ENCODE measurements around the gene LCE1F.

Gene LCE1F

DNA sequence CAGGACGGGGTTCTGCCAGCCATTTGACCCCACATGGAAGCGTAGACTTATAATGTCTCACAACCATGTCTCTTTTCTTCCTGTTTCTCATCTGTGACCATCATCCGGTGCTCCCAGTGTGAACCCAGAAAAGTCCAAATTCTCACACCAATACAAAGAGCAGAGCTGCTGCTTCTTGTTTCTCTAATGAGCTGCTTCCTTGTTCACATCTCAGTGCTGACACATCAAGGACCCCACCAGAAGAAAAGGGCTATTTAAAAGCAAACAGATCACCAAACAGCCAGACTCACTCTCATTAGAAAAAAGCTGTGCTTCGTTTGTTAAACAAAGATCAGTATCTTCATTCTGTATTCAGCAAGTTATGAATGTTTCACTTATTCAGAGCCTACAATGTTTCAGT, 20.7 kb downstream of the LCE1F start:
- TF ChIP-seq GABPA (IDR thresholded peaks at IDR 0.05; ENCODE audit: low read depth) = no peak
- DNase-seq (ENCODE audit: low read depth in 1 of 2, low spot score in 1 of 2) = no peak
- H3K4me3 ChIP-seq (replicated peaks; ENCODE audit: insufficient read depth, low read length) = no peak overlapping the region
- peaks cover 4% of the 10 kb centered on the region for H3K27me3 ChIP-seq (ENCODE audit: insufficient read depth, poor library complexity, severe bottlenecking)
- H3K27ac ChIP-seq (replicated peaks) = no peak overlapping the region

DNA sequence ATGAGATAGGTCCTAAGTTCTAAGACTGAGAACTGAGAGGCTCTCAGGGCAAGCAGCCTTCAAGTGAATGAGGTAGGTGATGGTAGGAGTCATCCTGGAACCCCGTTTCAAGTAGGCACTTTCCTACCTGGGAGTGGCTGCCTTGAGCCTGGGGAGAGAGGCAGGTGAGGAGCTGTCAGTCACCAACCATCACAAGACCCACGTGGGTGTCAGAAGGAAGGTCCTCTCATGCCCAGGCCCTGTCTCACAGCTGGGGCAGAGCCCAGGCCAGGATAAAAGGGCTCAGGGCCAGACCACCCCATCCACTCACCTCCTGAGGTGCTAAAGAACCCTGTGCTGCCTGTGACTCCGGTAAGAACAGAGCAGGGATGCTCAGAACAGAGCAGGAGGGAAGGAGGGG, 21.5 kb downstream of the LCE1F start, which contains the start of gene LCE1D:
Gene LCE1D, plus strand, starts transcription at position 301 of the 400 bp plus-strand sequence. CDS start 1,074 bp downstream, outside the sequence.
- Histone ChIP-seq H3K27me3 (ENCODE audit: insufficient read depth, poor library complexity, severe bottlenecking) (peaks cover 5% of the 10 kb centered on the region), H3K27ac (replicated peaks) (no peak within 1 kb of the TSS), H3K4me3 (replicated peaks; ENCODE audit: insufficient read depth, low read length) (no peak within 1 kb of the TSS)
- DNase-seq (ENCODE audit: low read depth in 1 of 2, low spot score in 1 of 2) = no peak
- TF ChIP-seq GABPA (IDR thresholded peaks at IDR 0.05; ENCODE audit: low read depth) (no peak), SPI1 (IDR thresholded peaks at IDR 0.05; ENCODE audit: borderline replicate concordance, low read depth) (no peak), POLR2AphosphoS5 (IDR thresholded peaks at IDR 0.05; ENCODE audit: low read depth) (no peak)
- TF ChIP-seq, protein P1, sequence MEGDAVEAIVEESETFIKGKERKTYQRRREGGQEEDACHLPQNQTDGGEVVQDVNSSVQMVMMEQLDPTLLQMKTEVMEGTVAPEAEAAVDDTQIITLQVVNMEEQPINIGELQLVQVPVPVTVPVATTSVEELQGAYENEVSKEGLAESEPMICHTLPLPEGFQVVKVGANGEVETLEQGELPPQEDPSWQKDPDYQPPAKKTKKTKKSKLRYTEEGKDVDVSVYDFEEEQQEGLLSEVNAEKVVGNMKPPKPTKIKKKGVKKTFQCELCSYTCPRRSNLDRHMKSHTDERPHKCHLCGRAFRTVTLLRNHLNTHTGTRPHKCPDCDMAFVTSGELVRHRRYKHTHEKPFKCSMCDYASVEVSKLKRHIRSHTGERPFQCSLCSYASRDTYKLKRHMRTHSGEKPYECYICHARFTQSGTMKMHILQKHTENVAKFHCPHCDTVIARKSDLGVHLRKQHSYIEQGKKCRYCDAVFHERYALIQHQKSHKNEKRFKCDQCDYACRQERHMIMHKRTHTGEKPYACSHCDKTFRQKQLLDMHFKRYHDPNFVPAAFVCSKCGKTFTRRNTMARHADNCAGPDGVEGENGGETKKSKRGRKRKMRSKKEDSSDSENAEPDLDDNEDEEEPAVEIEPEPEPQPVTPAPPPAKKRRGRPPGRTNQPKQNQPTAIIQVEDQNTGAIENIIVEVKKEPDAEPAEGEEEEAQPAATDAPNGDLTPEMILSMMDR (IDR thresholded peaks at IDR 0.05; ENCODE audit: insufficient read depth, low read length) = no peak
- TF ChIP-seq, protein P2, sequence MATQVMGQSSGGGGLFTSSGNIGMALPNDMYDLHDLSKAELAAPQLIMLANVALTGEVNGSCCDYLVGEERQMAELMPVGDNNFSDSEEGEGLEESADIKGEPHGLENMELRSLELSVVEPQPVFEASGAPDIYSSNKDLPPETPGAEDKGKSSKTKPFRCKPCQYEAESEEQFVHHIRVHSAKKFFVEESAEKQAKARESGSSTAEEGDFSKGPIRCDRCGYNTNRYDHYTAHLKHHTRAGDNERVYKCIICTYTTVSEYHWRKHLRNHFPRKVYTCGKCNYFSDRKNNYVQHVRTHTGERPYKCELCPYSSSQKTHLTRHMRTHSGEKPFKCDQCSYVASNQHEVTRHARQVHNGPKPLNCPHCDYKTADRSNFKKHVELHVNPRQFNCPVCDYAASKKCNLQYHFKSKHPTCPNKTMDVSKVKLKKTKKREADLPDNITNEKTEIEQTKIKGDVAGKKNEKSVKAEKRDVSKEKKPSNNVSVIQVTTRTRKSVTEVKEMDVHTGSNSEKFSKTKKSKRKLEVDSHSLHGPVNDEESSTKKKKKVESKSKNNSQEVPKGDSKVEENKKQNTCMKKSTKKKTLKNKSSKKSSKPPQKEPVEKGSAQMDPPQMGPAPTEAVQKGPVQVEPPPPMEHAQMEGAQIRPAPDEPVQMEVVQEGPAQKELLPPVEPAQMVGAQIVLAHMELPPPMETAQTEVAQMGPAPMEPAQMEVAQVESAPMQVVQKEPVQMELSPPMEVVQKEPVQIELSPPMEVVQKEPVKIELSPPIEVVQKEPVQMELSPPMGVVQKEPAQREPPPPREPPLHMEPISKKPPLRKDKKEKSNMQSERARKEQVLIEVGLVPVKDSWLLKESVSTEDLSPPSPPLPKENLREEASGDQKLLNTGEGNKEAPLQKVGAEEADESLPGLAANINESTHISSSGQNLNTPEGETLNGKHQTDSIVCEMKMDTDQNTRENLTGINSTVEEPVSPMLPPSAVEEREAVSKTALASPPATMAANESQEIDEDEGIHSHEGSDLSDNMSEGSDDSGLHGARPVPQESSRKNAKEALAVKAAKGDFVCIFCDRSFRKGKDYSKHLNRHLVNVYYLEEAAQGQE (IDR thresholded peaks at IDR 0.05; ENCODE audit: insufficient replicate concordance, low read depth) = no peak

DNA sequence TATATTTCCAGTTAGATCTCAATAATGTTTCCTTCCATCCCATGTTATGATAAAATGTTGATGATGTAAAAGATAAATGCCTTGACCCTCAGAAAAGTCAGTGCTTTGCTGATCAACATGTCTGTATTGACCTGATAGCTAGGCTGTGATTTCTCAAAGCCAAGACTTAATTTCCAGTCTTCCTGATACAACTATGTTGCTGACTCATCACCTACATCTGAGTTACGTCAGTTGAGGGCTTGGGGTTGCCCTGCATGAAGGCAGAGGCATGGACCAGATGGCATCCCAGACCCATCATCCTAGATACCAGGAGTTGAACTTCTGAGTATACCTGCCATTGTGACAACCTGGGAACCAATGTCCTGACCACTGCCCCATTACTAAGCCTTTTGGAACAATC, 26.4 kb downstream of the LCE1F start:
- no peak overlapping the region for H3K4me3 ChIP-seq (replicated peaks; ENCODE audit: insufficient read depth, low read length)
- no peak overlapping the region for H3K27ac ChIP-seq (replicated peaks)
- DNase-seq (ENCODE audit: low read depth in 1 of 2, low spot score in 1 of 2) = no peak
- TF ChIP-seq, protein P1 (IDR thresholded peaks at IDR 0.05; ENCODE audit: insufficient read depth, low read length) = no peak
- TF ChIP-seq, protein P2 (IDR thresholded peaks at IDR 0.05; ENCODE audit: insufficient replicate concordance, low read depth) = no peak
- TF ChIP-seq GABPA (IDR thresholded peaks at IDR 0.05; ENCODE audit: low read depth) (no peak), POLR2AphosphoS5 (IDR thresholded peaks at IDR 0.05; ENCODE audit: low read depth) (no peak), SPI1 (IDR thresholded peaks at IDR 0.05; ENCODE audit: borderline replicate concordance, low read depth) (no peak)
- H3K27me3 ChIP-seq (ENCODE audit: insufficient read depth, poor library complexity, severe bottlenecking) = peaks cover 2% of the 10 kb centered on the region

GRCh38 chr1:152806576-152806975, 31.6 kb downstream of the LCE1F start, which contains the start of gene LCE1C:
TSS of gene LCE1C (minus strand) at chr1:152806651. CDS start at chr1:152805478, 1,173 bp downstream.
- H3K4me3 ChIP-seq (replicated peaks; ENCODE audit: insufficient read depth, low read length) = no peak within 1 kb of the TSS
- TF ChIP-seq SPI1 (IDR thresholded peaks at IDR 0.05; ENCODE audit: borderline replicate concordance, low read depth) (no peak), POLR2AphosphoS5 (IDR thresholded peaks at IDR 0.05; ENCODE audit: low read depth) (no peak), GABPA (IDR thresholded peaks at IDR 0.05; ENCODE audit: low read depth) (no peak)
- TF ChIP-seq, protein P1 (IDR thresholded peaks at IDR 0.05; ENCODE audit: insufficient read depth, low read length) = no peak
- TF ChIP-seq, protein P2 (IDR thresholded peaks at IDR 0.05; ENCODE audit: insufficient replicate concordance, low read depth) = no peak
- H3K27me3 ChIP-seq (ENCODE audit: insufficient read depth, poor library complexity, severe bottlenecking) = no peaks in the 10 kb centered on the region
- DNase-seq (ENCODE audit: low read depth in 1 of 2, low spot score in 1 of 2) = no peak
- no peak within 1 kb of the TSS for H3K27ac ChIP-seq (replicated peaks)
